HG03442 (cell line): ENCODE measurements around the gene RBM17.
"Not testable (repeated sequence)": the region's sequence is repeated elsewhere in the genome, so short reads cannot be mapped to it uniquely, and the experiment has no call there.

Experiments used
- ATAC-seq: cut with Tn5 transposase; IDR thresholded peaks from one replicate; pipeline ENCODE4 v1.9.1; 2021; ENCODE audit warnings: mild to moderate bottlenecking, moderate library complexity; ENCODE audit not compliant: unreplicated experiment

RBM17 gene, protein sequence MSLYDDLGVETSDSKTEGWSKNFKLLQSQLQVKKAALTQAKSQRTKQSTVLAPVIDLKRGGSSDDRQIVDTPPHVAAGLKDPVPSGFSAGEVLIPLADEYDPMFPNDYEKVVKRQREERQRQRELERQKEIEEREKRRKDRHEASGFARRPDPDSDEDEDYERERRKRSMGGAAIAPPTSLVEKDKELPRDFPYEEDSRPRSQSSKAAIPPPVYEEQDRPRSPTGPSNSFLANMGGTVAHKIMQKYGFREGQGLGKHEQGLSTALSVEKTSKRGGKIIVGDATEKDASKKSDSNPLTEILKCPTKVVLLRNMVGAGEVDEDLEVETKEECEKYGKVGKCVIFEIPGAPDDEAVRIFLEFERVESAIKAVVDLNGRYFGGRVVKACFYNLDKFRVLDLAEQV

DNA sequence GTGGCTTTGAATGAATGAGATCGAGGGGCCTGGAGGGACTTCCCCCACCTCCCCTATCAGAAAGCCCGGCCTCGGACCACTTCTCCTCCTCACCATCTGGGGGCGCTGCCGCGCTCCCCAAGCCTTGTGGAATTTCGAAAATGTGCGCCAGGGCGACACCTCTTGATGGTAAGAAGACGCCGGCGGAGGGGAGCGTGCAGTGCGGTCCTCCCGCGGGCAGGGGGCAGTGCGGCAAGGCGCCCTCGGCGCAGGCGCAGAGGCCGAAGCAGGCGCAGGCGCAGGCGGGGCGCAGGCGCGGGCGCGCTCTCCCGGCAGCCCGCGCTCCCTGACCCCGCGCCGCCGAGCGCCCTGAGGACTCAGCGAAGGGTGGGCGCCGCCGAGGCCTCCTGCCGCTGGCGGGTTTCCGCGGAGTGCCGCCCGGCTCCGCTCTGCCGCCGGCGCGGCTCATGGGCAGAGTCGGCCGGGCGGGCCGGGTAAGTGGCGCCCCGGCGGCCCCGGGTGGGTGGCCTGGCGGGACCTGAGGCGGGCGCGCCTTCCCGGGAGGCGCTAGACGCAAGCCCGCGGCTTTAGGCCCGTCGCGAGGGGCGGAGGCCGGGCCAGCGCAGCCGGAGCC is at the start of gene RBM17:
Gene RBM17, plus strand, starts transcription at position 314 of the 613 bp plus-strand sequence. CDS start 8,032 bp downstream, outside the sequence.
- ATAC-seq: peak; percentile 89

DNA sequence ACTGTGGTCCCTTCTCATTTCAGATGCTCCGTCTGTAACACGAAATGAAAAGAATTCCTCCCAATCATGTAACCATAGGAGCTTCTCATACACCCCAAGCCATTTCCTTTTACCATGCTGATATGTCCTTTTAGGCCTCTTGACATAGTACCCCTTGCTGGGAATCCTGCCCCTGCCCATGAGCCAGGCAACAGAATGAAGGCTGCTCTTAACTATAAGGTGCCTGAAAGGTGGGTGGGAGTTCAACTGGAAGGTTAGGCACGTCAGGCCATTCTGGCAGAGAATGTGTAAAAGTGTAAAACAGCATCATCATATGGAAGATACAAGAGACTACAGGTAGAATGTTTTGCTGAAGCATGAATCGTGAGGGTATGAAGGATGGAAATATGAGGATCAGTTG is 49.1 kb upstream of the RBM17 start:
- ATAC-seq: no peak

DNA sequence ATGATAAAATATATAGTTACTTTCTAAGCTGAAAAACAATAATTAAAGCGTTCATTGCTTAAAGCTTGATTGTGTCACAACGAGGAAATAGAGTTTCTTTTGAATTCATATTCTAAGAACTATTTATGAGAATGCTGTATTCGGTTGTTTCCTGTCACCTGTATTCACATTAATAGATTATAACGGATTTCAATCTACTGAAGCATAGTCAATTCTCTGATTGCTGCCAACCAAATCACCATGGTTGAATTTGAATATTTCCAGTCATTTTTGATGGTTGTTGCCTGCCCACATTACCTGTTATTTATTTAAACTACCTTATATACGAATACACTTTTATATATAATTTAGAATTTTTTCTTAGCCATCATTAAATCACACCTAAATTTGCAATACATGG is 48.6 kb upstream of the RBM17 start:
- ATAC-seq: no peak

DNA sequence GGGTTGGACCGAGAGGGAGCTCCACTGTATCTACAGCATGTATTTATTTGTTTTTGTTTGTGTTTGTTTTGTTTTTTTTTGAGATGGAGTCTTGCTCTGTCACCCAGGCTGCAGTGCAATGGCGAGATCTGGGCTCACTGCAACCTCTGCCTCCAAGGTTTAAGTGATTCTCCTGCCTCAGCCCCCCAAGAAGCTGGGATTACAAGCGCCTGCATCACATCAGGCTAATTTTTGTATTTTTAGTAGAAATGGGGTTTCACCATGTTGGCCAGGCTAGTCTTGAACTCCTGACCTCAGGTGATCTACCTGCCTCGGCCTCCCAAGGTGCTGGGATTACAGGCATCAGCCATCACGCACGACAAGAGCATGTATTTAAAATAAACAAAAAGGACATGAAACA is 45.5 kb upstream of the RBM17 start:
- ATAC-seq: not testable (repeated sequence)

DNA sequence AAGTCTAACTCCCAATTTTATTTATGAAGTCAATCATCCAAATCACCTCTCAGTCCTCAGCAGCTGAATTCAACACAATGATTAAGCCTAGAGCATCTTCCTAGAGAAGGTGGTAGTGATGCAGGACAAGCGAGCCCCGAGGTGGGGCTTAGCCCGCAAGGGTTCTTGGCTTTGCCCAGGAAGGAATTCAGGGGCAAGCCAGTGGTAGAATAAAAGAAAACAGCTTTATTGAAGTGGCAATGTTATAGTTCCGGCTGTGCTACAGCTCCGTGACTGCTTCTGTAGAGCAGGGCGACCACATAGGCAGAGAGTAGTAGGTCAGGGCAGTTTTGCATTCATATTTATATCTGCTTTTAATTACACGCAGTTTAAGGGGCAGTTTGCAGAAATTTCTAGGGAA is 44.8 kb upstream of the RBM17 start:
- ATAC-seq: no peak

GRCh38 chr10:6044751-6045313 is 44.0 kb upstream of the RBM17 start:
- ATAC-seq: peak; percentile 46

DNA sequence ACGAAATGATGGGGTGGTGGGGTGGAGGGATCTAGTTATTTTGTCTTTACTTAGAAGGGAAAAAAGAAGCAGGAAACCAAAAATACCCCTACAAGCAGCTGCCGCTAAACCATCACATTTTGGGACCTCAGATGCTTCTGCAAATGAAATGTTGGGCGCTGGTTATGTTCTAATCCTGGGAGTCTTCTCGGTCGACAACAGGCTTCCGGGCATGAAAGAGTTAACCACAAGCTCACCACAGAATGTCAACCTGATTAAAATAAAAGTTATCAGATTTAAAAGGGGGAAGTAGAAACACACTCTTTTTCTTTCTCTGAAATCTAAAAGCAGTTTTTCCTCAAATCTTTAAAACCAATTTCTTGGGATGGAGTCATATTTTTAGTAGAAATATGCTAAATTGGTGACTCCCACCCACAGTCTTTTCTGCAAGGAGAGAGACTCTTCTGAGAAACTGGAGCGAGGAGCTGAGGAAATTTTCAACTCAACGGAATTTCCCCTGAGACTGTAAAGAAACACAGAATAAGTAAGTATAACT is 43.5 kb upstream of the RBM17 start:
- peak; percentile 13 for ATAC-seq

DNA sequence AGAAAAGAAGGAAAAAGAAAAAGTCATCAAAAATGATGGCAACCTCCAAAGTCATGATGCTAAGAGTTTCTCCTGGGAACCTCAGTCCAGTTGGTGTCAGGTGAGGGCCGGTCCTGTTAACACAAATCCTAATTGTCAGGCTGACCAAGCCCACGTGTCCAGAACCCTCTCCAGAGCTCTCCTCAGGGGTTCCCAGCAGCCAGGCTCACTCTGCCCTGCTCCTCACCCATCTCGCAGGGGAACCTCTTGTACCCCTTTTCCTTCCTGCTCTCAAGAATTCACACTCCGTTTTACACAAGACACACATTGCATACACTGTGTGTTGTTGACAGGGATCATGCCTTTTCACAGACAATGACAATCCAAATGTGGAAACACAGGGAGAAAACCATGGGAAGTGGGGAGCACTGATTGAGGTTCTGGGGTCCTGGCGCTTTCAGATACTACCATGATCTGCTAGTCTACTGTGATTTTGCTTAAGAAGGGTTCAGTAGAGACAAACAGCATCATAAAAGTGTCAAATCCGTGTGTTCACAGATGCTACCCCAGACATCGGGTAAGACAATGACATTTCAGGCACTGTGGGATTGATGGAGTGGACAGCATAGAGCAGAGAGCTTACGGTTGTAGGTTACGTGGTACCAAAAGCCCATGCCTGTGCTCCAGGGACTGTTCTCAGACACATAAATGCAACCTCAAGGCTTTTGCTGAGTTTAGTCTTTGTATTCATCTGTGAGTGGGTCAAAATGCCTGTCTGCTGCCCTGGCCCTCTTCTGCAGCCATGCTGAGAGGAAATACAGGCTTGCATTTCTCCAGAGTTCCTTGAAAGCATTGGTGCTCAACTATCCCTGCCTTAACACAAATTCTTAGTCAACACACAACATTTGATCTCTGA is 42.7 kb upstream of the RBM17 start:
- ATAC-seq: no peak

DNA sequence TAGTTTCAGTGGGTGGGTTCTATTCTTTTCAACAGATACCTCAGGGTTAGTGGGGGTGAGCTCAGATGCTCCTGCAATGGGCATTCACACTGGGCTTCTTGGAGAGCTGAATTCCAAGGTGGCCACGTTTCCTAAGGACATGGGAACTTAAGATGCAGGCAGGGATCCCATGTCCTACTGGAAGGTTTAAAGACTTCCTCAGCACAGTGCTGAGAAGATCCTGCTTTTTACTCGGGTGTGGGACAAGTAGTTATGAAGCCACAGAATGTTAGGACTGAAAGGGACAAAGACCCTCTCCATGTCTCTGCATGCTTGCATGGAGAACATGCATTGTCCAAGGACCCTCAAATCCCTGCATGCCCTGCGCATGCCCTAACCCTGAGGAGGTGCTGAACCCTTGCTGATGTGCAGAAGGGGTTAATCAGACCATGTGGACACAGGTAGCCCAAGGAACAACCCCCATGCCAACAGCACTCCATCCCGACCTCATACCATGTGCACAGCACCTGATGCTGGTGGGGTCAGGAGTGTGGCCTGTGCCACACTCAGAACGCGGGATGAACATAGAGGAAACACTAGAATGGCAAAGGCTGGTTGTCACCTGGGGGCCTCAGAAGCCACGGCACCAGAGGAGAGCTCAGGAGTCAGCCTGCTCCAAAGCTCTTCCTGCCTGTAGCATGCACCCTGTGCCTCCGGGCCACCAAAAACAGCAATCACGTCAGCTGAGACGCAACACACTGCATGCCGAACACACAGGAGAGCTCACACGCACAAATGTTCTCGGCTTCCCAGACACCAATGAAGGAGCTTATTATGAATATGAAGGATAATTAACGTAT is 41.8 kb upstream of the RBM17 start:
- ATAC-seq: no peak

DNA sequence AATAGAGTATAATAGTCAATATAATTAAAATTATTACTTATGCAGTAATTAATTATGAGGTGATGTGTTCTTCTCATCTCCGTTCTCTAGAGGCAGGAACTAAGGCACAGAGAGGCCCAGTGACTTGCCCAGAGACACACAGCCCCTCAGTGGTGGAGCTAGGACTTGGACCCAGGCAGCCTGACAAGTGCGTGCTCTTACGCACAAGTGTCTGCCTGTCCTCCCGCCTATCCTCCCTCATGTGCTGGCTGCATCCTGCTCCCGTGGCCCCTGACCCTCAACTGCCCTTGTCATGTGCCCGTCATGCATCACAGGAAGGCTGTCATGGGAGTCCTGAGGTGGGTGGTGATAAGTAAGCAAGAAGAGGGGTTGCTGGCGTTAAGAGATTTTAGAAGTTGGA is 41.0 kb upstream of the RBM17 start:
- ATAC-seq: no peak

DNA sequence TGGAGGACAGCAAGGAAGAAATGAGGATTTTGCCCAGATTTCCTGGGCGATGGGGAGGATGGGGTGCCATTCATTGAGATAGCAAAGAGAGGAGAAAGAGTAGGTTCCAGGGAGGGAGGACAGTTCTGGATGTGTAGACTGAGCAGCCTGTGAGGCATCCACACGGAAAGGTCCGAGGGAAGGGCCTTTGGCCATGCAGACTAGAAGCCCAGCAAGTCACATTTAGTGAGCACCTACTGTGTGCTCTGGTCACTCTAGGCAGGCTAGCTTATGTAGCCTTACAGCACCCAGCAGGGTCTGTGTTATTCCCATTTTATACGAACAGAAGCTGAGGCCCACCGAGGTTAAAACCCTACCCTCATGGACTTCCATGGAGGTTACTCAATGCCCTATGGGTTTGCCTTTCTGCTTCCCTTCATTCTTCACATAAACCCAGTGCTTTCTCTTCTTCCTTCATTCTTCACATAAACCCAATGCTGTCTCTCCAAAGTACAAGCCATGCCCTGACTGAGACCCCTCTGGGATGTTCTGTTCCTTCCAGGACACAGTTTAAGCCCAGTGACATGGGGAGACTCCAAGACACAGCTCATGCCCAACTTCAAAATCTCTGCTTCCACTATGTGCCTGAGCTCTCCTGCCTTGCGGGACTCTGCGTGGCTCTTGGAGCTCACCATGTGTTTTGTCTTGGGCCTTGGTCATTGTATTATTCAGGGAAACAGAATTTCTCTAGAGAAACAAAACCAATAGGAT is 40.4 kb upstream of the RBM17 start:
- ATAC-seq: no peak

GRCh38 chr10:6049031-6049400 is 39.8 kb upstream of the RBM17 start:
- no peak for ATAC-seq

GRCh38 chr10:6050801-6051445 is 37.9 kb upstream of the RBM17 start:
- peak; percentile 65 for ATAC-seq

DNA sequence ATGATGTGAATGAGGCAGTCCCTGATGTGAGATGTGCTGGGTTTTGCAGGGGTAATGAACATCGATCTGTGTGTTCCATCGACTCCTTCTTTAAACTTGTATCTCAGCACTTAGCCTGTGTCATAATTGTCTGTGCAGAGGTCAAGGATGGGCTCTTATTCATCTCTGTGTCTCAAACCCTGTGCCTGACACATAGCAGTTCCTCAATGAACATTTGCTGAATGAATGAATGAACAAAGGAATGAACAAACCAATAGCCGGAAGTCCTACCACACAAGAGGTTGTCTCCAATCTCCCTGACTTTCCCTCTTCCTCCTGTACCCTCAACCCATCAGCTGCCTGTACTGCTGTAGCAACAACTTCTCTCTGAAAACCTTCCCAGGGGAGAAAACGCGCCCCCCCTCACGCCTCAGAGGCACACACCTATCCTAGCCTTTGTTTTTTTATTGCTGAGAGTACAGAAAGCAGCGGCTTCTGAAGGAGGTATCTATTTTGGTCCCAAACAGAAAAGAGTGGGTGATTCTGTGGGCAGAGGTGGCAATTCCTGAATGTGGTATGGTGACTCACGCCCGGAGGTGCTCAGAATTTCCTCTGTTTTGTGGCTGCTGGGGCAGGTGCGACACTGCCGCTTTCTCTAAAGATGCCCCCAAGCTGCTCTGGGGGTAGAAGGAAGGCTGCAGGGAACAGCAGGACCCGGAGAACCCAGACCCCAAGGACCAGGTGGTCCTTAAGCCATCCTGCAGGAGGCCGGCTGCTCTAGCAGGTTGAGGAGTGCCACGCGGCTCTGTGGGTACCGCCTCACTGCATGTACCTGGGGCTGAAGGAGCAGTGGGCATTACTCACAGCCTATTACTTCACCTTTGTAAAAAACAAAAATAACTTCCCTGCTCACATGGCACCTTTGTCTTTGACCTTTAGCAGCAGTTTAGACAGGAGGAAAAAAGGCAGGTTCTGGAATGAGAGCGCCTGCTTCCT is 36.3 kb upstream of the RBM17 start:
- ATAC-seq: peak; percentile 35

GRCh38 chr10:6053303-6053702 is 35.5 kb upstream of the RBM17 start:
- no peak for ATAC-seq

GRCh38 chr10:6053816-6054631 is 34.8 kb upstream of the RBM17 start:
- ATAC-seq: no peak

DNA sequence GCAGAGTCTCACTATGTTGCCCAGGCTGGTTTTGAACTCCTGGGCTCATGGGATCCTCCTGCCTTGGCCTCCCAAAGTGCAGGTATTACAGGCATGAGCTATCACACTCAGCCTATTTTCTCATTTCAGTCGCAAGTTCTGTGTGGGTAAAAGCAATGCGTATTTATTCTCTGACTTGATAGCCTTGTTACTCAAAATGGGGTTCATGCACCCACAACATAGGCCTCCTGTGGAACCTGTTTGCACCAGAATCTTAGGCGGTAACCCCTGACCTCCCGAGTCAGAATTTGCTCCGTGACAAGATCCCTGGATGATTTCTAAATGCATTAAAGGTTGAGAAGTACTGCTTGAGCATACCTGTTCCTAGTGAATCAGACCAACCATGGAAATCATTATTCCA is 34.0 kb upstream of the RBM17 start:
- no peak for ATAC-seq
